NCI-H2171 (cell line): ENCODE results near the gene HACL1.

ENCODE experiments used
- DNase-seq: peaks from one replicate; lab custom pipeline; 2025; lab: John Stamatoyannopoulos, UW

The HACL1 gene

GRCh38 chr3:15601399-15602145 lies at the start of gene HACL1, which contains the start of gene BTD:
HACL1 (minus strand) TSS chr3:15601569; CDS start chr3:15601463, 106 bp downstream.
BTD (plus strand) TSS chr3:15601745; CDS start chr3:15635440, 33,695 bp downstream.
- DNase-seq, result no peak

DNA sequence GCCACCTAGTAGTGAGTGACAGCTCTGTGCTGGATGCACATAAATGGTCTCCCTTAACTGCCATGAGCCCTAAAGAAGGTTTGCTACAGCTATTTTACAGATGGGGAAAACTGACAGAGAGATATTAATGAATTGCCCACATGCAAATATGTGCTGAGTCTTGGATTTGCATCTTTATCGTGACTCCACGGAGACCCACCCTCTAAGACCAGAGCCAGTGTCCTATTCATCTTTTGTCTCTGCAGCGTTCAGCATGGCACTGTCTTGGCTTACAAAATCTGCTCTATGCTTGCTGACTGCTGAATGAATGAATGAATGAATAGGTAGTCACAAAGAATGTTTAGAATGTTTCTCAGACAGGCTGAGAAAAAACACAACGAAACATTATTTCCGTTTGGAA lies 48.5 kb upstream of the HACL1 start:
- no peak for DNase-seq

GRCh38 chr3:15649341-15649740 lies 48.0 kb upstream of the HACL1 start:
- no peak for DNase-seq

- DNase-seq, result no peak
Observed at GRCh38 chr3:15647611-15648167, 46.3 kb upstream of the HACL1 start.

- DNase-seq, result no peak
Observed at GRCh38 chr3:15646851-15647511, 45.6 kb upstream of the HACL1 start.

DNA sequence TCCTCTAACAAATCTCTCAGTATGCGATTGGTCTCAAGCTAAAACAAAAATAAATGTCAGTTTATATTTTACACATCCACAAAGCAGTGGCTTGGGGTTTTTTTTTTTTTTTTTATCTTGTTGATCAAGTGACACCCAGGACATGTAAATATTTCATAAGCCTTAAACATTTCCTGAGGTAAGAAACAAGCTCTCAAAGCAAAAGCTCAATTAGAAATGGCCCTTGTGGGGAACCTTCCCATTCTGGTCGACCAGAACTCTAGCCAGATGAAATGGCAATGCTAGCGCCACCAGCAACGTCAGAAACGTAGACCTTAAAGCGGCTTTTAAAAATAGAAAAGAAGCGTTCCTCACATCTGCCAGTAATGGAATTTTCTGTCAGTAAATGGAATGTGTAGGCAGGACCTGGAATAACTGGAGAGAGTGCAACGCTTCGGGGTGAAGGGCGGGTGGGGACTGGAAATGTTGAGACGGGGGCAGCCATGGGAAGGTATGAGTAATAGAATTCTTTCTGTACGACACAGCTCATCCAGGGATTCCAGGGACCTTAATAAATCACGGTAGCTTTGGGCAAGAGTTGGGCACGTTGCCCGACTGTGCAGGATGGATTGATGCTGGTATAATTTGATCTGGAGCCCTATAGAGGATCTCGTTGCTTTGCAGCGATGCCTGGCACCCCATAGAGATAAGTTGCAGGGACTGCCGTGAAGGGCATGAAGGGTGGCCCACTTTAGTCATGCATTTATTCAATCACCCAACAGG lies 44.6 kb upstream of the HACL1 start:
- no peak for DNase-seq

DNA sequence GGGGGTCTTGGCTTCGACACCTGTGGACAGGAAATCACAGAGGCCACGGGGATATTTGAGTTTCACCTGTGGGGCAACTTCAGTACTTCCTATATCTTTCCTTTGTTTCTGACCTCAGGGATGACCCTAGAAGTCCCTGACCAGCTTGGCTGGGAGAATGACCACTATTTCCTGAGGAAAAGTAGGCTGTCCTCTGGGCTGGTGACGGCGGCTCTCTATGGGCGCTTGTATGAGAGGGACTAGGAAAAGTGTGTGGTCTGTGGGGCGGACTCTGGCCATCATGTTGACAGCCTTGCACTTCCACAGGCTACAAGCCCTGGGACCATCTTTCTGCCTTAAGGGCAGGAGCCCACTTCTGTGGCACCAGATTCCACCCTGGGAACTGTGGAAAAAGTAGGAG lies 43.9 kb upstream of the HACL1 start:
- no peak for DNase-seq

- DNase-seq, result no peak
Observed at GRCh38 chr3:15638891-15639262, 37.5 kb upstream of the HACL1 start.

GRCh38 chr3:15638193-15638890 lies 37.0 kb upstream of the HACL1 start:
- DNase-seq, result no peak

DNA sequence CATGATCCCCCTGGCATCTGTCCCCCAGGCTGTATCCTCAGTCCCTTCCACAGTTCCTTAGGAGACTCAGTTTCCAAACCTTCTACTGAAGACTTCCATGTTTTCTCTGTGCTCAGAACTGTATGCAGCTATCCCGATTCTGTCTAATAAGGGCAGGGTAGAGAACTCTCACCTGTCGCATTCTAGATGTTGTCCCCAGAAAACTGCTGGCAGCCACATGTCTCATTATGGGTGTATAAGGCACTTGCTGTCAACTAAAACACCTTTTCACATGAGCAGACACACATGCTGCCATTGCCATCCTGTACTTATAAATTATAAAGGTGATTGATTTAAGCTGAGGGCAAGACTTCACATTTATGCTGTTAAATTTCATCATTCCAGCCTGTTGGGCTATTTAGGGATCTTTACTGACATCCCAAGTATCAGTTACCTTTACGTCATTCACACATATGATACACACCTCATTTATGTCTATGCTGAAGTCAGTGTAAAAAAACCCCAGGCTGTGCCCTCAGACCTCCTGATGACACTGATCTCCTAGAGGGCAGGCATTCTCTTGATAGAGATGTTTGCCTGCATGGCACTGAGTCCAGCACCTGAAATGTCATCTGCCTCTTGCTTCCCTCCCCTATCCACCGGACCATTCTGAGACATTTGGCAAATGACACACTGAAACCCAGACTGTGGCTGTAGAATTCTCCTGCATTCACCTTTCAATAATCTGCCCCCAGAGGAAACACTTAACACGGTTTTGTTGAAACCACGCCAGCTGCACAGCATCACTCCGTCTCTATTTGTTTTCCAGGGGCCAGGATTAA lies 36.0 kb upstream of the HACL1 start:
- peak; percentile 18 for DNase-seq

DNA sequence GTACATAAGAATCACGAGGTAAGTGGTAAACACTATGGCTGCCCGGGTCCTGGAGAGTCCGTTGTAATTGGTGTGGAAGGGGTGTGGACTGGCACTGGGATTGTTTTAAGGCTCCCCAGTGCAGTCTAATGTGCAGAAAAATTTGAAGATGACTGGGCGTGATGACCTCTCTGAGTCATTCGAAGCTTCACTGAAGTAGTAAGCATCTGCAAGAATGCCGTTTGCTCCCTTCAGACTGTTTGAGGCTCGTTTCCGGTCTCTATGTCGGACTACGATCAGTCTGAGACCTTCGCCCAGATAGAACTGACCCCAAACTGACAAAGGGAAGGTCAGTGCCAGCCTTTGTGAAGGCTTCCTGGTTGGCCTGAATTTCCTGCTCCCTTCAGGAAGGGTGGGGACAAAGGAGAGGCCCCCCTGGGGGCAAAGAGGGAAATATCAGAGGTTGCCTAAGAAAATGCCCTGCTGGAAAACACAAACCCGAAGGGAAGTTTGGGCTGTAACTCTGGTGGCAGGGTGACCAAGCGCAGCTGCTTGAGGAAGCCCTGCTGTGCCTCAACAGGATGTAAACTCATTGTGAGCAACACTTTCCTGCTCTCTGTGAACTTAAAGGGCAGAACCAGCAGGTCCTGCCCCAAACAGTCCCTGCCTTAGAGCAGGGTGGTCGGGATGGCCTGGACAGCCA lies 34.8 kb upstream of the HACL1 start:
- DNase-seq, result no peak

GRCh38 chr3:15635121-15635661 lies 33.8 kb upstream of the HACL1 start:
- DNase-seq, result no peak

GRCh38 chr3:15634671-15635070 lies 33.3 kb upstream of the HACL1 start:
- DNase-seq, result no peak

- DNase-seq, result no peak
Observed at GRCh38 chr3:15633766-15634598, 32.6 kb upstream of the HACL1 start.

DNA sequence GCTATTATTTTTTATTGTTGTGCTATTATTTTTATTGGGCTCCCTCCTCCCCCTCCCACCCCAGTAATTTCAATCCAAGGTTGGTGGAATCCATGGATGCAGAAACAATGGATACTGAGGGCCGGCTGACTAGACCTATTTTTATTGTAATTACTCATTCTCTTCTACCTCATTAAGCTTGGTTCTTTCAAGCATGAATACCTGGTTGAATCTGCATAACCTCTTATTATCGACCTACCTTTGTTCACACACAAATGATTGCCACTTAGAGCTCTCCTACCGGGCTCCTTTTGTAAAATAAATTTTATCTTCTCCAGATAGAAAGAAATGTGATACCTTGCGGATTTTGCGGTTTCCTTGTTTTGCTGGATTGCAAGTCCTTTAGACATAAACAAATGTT lies 31.8 kb upstream of the HACL1 start:
- no peak for DNase-seq

- no peak for DNase-seq
Observed at GRCh38 chr3:15632212-15632580, 30.8 kb upstream of the HACL1 start.

DNA sequence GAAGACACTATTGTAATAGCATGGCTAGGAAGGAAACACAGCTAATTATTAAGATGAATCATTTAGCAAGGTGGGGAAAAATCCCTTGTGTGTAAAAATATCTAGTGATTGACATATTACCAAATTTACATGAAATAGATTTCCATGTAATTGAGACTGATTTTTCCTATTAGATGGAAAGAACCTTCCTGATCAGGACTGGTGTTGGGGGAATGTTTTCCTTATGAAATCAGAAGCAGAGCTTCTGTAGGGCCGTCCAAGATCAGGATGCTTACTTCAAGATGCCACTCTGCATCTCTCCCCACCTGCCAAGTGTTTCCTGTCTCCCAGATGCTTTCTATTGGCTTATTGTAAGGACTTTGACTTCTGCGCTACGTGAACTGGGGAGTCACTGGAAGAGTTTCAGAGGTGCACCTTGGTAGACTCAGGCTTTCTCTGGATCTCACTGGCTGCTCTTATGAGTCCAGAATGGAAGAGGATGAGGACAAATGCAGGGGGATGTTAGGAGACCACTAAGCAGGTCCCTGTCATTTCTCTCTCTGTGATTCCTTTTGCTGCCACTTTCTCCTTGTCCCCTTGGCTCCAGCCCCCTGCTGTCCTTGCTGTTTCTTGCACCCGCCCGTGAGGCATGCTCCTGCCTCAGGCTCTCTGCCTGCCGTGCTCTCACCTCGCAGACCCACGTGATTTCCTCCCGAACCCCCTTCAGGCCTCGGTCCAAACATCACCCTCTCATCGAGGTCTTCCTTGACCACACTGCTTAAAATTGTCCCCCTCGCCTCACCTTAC lies 30.2 kb upstream of the HACL1 start:
- DNase-seq, result no peak

- DNase-seq, result no peak
Observed at GRCh38 chr3:15630646-15631350, 29.4 kb upstream of the HACL1 start.
